PFSK-1 (cell line): ENCODE measurements around the gene RAB37.

ENCODE experiments used
- FOXP2 ChIP-seq: optimal IDR thresholded peaks from 2 replicates; pipeline ENCODE3; 2011; ENCODE audit warnings: borderline replicate concordance, control low read depth, inconsistent platforms; ENCODE audit not compliant: insufficient read depth; ENCODE audit errors: extremely low read length, extremely low read depth
- POLR2AphosphoS5 ChIP-seq: IDR thresholded peaks from 2 replicates; pipeline ENCODE4 v1.6.1; 2012; ENCODE audit warnings: low read depth, mild to moderate bottlenecking, control low read depth, low read length, moderate library complexity
- REST ChIP-seq, 2 experiments: IDR thresholded peaks; 2 replicates each; pipeline versions ENCODE4 v1.6.1 to v1.8.0; 2011 to 2012; ENCODE audit warnings: low read depth in 2 of 2, low read length in 2 of 2, control low read depth in 1 of 2, inconsistent platforms in 1 of 2, mild to moderate bottlenecking in 1 of 2, moderate library complexity in 1 of 2; ENCODE audit not compliant: insufficient read depth in 1 of 2
- SIN3A ChIP-seq: IDR thresholded peaks from 2 replicates; pipeline ENCODE4 v1.6.1; 2012; ENCODE audit warnings: mild to moderate bottlenecking, low read length, moderate library complexity, borderline replicate concordance; ENCODE audit not compliant: insufficient read depth
- TAF1 ChIP-seq: IDR thresholded peaks from 2 replicates; pipeline ENCODE4 v1.6.1; 2012; ENCODE audit warnings: low read length, control low read depth, borderline replicate concordance; ENCODE audit not compliant: insufficient read depth

RAB37 gene

GRCh38 chr17:74713171-74713755 is 23.8 kb upstream of the RAB37 start:
- no peak for TF ChIP-seq POLR2AphosphoS5
- no peak for TF ChIP-seq REST (IDR thresholded peaks at IDR 0.05; ENCODE audit: insufficient read depth in 1 of 2, low read depth in 2 of 2, low read length in 2 of 2)
- no peak for TF ChIP-seq TAF1
- no peak for TF ChIP-seq SIN3A

GRCh38 chr17:74715144-74715543 is 21.9 kb upstream of the RAB37 start:
- no peak for TF ChIP-seq FOXP2
- no peak for TF ChIP-seq TAF1
- no peak for TF ChIP-seq REST (IDR thresholded peaks at IDR 0.05; ENCODE audit: insufficient read depth in 1 of 2, low read depth in 2 of 2, low read length in 2 of 2)
- no peak for TF ChIP-seq POLR2AphosphoS5
- no peak for TF ChIP-seq SIN3A

GRCh38 chr17:74720506-74720905 is 16.6 kb upstream of the RAB37 start:
- no peak for TF ChIP-seq TAF1
- TF ChIP-seq REST (IDR thresholded peaks at IDR 0.05; ENCODE audit: insufficient read depth in 1 of 2, low read depth in 2 of 2, low read length in 2 of 2): no peak
- TF ChIP-seq SIN3A: no peak
- no peak for TF ChIP-seq POLR2AphosphoS5
- no peak for TF ChIP-seq FOXP2

- TF ChIP-seq POLR2AphosphoS5 (no peak), SIN3A (no peak), FOXP2 (no peak), TAF1 (no peak), REST (IDR thresholded peaks at IDR 0.05; ENCODE audit: insufficient read depth in 1 of 2, low read depth in 2 of 2, low read length in 2 of 2) (no peak)
Measured at GRCh38 chr17:74722782-74723181, 14.3 kb upstream of the RAB37 start.

GRCh38 chr17:74723891-74724290 is 13.2 kb upstream of the RAB37 start:
- no peak for TF ChIP-seq REST (IDR thresholded peaks at IDR 0.05; ENCODE audit: insufficient read depth in 1 of 2, low read depth in 2 of 2, low read length in 2 of 2)
- no peak for TF ChIP-seq POLR2AphosphoS5
- TF ChIP-seq FOXP2: no peak
- no peak for TF ChIP-seq SIN3A
- no peak for TF ChIP-seq TAF1
